ENCODE measurements around the gene NPAS3.

Gene NPAS3

GRCh38 chr14:33480071-33480886 lies 541.6 kb downstream of the NPAS3 start:
- CTCF ChIA-PET = no interaction called here
- TF ChIP-seq ZNF660 (tag by site-specific recombination; IDR thresholded peaks at IDR 0.05) (no peak), ZNF202 (tag by site-specific recombination; IDR thresholded peaks at IDR 0.05; ENCODE audit: borderline replicate concordance) (no peak), SP3 (tag by site-specific recombination; IDR thresholded peaks at IDR 0.05) (no peak), ZNF692 (tag by site-specific recombination; IDR thresholded peaks at IDR 0.05) (no peak), ZNF391 (tag by site-specific recombination; IDR thresholded peaks at IDR 0.05; ENCODE audit: borderline replicate concordance, low read depth) (no peak)
- POLR2A ChIA-PET = no interaction called here

DNA sequence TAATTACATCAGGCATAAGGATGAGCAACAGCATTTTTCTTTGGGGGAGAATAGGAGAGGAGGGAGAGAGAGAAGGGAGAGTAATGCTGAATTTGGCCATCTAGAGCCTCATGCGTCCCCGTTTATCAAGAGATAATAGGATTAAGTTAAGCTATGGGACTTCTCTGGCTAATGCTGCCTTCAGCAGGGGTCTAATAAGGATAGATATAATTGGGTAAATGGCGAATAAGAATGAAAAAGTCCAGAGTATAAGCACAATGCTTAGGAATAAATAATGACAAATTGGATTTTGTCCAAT lies 542.2 kb downstream of the NPAS3 start:
- POLR2A ChIA-PET = no interaction called here
- H3K27ac ChIP-seq (ENCODE audit: extremely low read depth, low read depth, low read length) = no peak overlapping the region
- CTCF ChIA-PET = no interaction called here
- H3K4me1 ChIP-seq (ENCODE audit: control insufficient read depth, insufficient read depth, low read length) = peaks cover 10% of the 10 kb centered on the region; the same call in 1 of the 2 replicates
- H3K9me3 ChIP-seq (ENCODE audit: control insufficient read depth, insufficient read depth, low read depth, low read length) = no peaks in the 10 kb centered on the region
- TF ChIP-seq ZNF518A (tag by site-specific recombination; conservative IDR thresholded peaks at IDR 0.05; ENCODE audit: low read depth) = no peak
- no peak for TF ChIP-seq ZNF530 (tag by site-specific recombination; IDR thresholded peaks at IDR 0.05; ENCODE audit: low read depth)
- no peak for TF ChIP-seq PRDM6 (tag by site-specific recombination; IDR thresholded peaks at IDR 0.05)
- TF ChIP-seq, protein P1, sequence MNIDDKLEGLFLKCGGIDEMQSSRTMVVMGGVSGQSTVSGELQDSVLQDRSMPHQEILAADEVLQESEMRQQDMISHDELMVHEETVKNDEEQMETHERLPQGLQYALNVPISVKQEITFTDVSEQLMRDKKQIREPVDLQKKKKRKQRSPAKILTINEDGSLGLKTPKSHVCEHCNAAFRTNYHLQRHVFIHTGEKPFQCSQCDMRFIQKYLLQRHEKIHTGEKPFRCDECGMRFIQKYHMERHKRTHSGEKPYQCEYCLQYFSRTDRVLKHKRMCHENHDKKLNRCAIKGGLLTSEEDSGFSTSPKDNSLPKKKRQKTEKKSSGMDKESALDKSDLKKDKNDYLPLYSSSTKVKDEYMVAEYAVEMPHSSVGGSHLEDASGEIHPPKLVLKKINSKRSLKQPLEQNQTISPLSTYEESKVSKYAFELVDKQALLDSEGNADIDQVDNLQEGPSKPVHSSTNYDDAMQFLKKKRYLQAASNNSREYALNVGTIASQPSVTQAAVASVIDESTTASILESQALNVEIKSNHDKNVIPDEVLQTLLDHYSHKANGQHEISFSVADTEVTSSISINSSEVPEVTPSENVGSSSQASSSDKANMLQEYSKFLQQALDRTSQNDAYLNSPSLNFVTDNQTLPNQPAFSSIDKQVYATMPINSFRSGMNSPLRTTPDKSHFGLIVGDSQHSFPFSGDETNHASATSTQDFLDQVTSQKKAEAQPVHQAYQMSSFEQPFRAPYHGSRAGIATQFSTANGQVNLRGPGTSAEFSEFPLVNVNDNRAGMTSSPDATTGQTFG (tag by site-specific recombination; IDR thresholded peaks at IDR 0.05; ENCODE audit: borderline replicate concordance) = no peak
- TF ChIP-seq KLF8 (tag by site-specific recombination; IDR thresholded peaks at IDR 0.05) = no peak
- no peak overlapping the region for H3K4me3 ChIP-seq (ENCODE audit: low read depth, low read length)
- no peaks in the 10 kb centered on the region for H3K36me3 ChIP-seq (ENCODE audit: control insufficient read depth in 2 of 2, insufficient read depth in 1 of 2, low read length in 2 of 2)

More at GRCh38 chr14:33480071-33480886, 541.6 kb downstream of the NPAS3 start:
- Histone ChIP-seq H3K4me1 (ENCODE audit: control insufficient read depth, insufficient read depth, low read length) (peaks cover 7% of the 10 kb centered on the region; the same call in 1 of the 2 replicates), H3K9me3 (ENCODE audit: control insufficient read depth, insufficient read depth, low read depth, low read length) (no peaks in the 10 kb centered on the region), H3K36me3 (ENCODE audit: control insufficient read depth in 2 of 2, insufficient read depth in 1 of 2, low read length in 2 of 2) (no peaks in the 10 kb centered on the region), H3K27ac (ENCODE audit: extremely low read depth, low read depth, low read length) (no peak overlapping the region), H3K4me3 (ENCODE audit: low read depth, low read length) (no peak overlapping the region)
